HepG2 (cell line): ENCODE data around the gene GRM5. TPM values are rescaled to one million over a fixed set of nuclear protein-coding genes. Genes with fewer than 3 reads are reported as not detected.

Experiments used
- ATAC-seq: fragments of 200-7000 bp; cut with Tn5 transposase; 3 replicates; pipeline ENCODE4 v1.9.1; 2020; ENCODE audit warnings: mild to moderate bottlenecking, moderate library complexity
- BruUV-seq: library from RNA; stranded (reverse); fragments of 400-500 nt; replicated peaks from 2 replicates; lab custom pipeline; 2021; lab: Mats Ljungman, UMichigan
- CTCF ChIA-PET: fragments of 300-600 bp; formaldehyde crosslinking; extraction: SDS; loops from one replicate; lab custom pipeline; 2021; ENCODE audit warnings: low total read pairs, inconsistent platforms, low intra/inter-chr PET ratio; lab: Yijun Ruan, JAX
- POLR2A ChIA-PET: fragments of 350-600 bp; sonication (Branson Sonifier 250); formaldehyde crosslinking; loops from one replicate; lab custom pipeline; 2020; ENCODE audit warnings: antibody characterized with exemption, inconsistent platforms; lab: Yijun Ruan, JAX
- DNase-seq: peaks from one replicate; pipeline ENCODE4 v3.0.0-alpha.2; 2015; ENCODE audit warnings: low spot score
- FAIRE-seq: peaks from 3 replicates; lab custom pipeline; 2011; peaks lifted over from hg19 to GRCh38; lab: Jason Lieb, UNC
- H2AFZ ChIP-seq: one replicate; pipeline ENCODE4 v1.6.1; 2011; ENCODE audit warnings: low read length, inconsistent platforms
- H3K27ac ChIP-seq: fragments of 300-600 bp; 3 replicates; pipeline ENCODE4 v1.8.0; 2011; ENCODE audit warnings: mixed run types, mild to moderate bottlenecking, mixed read lengths, low read length, inconsistent platforms; ENCODE audit not compliant: insufficient read depth; ENCODE audit errors: extremely low read length
- H3K27me3 ChIP-seq, 2 experiments: fragments of 200-600 bp in 1 of 2; 2 replicates in 1 of 2; 3 replicates in 1 of 2; pipeline versions ENCODE4 v1.6.0 to v1.8.0; 2011; ENCODE audit warnings: low read length in 2 of 2, mild to moderate bottlenecking in 2 of 2, moderate library complexity in 2 of 2, inconsistent platforms in 1 of 2; ENCODE audit not compliant: insufficient read depth in 2 of 2, control insufficient read depth in 1 of 2
- H3K36me3 ChIP-seq, 2 experiments: fragments of 200-600 bp in 1 of 2; replicated peaks in 1 of 2; 2 replicates in 1 of 2; 3 replicates in 1 of 2; pipeline versions ENCODE4 v1.5.1 to v1.8.0; 2011; ENCODE audit warnings: low read length in 2 of 2, inconsistent platforms in 1 of 2; ENCODE audit not compliant: insufficient read depth in 2 of 2, control insufficient read depth in 1 of 2
- H3K4me1 ChIP-seq: 2 replicates; pipeline ENCODE4 v1.5.1; 2012; ENCODE audit warnings: low read length, inconsistent platforms; ENCODE audit not compliant: insufficient read depth
- H3K4me2 ChIP-seq: 2 replicates; pipeline ENCODE4 v1.6.0; 2011; ENCODE audit warnings: low read depth, low read length, inconsistent platforms
- H3K4me3 ChIP-seq, 3 experiments: fragments of 200-600 bp in 1 of 3; sonication (generic), shearing (Covaris generic) in 1 of 3; replicated peaks in 1 of 3; 2 replicates each; pipeline ENCODE4 v1.5.1; 2011 to 2016; ENCODE audit warnings: low read length in 3 of 3, inconsistent platforms in 2 of 3, low read depth in 2 of 3, mild to moderate bottlenecking in 2 of 3, control low read depth in 1 of 3, mixed read lengths in 1 of 3; ENCODE audit not compliant: insufficient read depth in 1 of 3
- H3K79me2 ChIP-seq: one replicate; pipeline ENCODE4 v1.6.1; 2011; ENCODE audit warnings: low read length, inconsistent platforms; ENCODE audit not compliant: insufficient read depth
- H3K9ac ChIP-seq: 2 replicates; pipeline ENCODE4 v1.6.0; 2011; ENCODE audit warnings: mild to moderate bottlenecking, low read depth, low read length, inconsistent platforms; ENCODE audit not compliant: insufficient read depth
- H3K9me3 ChIP-seq: 2 replicates; pipeline ENCODE4 v1.5.1; 2012; ENCODE audit warnings: mild to moderate bottlenecking, low read length
- H4K20me1 ChIP-seq: 2 replicates; pipeline ENCODE4 v1.6.0; 2011; ENCODE audit warnings: inconsistent platforms, mild to moderate bottlenecking, low read length, moderate library complexity; ENCODE audit not compliant: insufficient read depth
- AKNA ChIP-seq: sonication (generic); formaldehyde crosslinking; IDR thresholded peaks from 2 replicates; pipeline ENCODE4 v1.4.0; 2020; ENCODE audit warnings: missing genetic modification reagents, borderline replicate concordance
- BRD4 ChIP-seq: sonication (generic); formaldehyde crosslinking; IDR thresholded peaks from 2 replicates; pipeline ENCODE4 v1.4.0; 2020; ENCODE audit warnings: missing genetic modification reagents
- KDM5B ChIP-seq: sonication (generic); formaldehyde crosslinking; IDR thresholded peaks from 2 replicates; pipeline ENCODE4 v1.4.0; 2020; ENCODE audit warnings: missing genetic modification reagents, mild to moderate bottlenecking, borderline replicate concordance
- MED1 ChIP-seq: sonication (generic); formaldehyde crosslinking; IDR thresholded peaks from 2 replicates; pipeline ENCODE4 v1.4.0; 2020; ENCODE audit warnings: missing genetic modification reagents
- NFRKB ChIP-seq: fragments of 450-650 bp; IDR thresholded peaks from 2 replicates; pipeline ENCODE4 v1.6.1; 2017
- PATZ1 ChIP-seq: sonication (generic); formaldehyde crosslinking; IDR thresholded peaks from 2 replicates; pipeline ENCODE4 v1.4.0; 2020; ENCODE audit warnings: missing genetic modification reagents
- PCBP2 ChIP-seq: fragments of 200-400 bp; formaldehyde crosslinking; optimal IDR thresholded peaks from 2 replicates; pipeline ENCODE3; 2018; ENCODE audit warnings: low read length, low read depth; ENCODE audit not compliant: poor library complexity, severe bottlenecking
- PREB ChIP-seq: sonication (generic); formaldehyde crosslinking; IDR thresholded peaks from 2 replicates; pipeline ENCODE4 v1.4.0; 2020; ENCODE audit warnings: missing genetic modification reagents
- RXRB ChIP-seq: IDR thresholded peaks from 2 replicates; pipeline ENCODE4 v1.6.1; 2016; ENCODE audit warnings: borderline replicate concordance, missing genetic modification reagents, missing compliant biosample characterization
- ZBTB2 ChIP-seq: sonication (generic); formaldehyde crosslinking; IDR thresholded peaks from 2 replicates; pipeline ENCODE4 v1.8.0; 2022; ENCODE audit warnings: low read depth, missing genetic modification reagents
- ZNF180 ChIP-seq: sonication (generic); formaldehyde crosslinking; IDR thresholded peaks from 2 replicates; pipeline ENCODE4 v1.4.0; 2020; ENCODE audit warnings: low read depth, missing genetic modification reagents, borderline replicate concordance
- ZNF337 ChIP-seq: sonication (generic); formaldehyde crosslinking; IDR thresholded peaks from 2 replicates; pipeline ENCODE4 v1.5.1; 2020; ENCODE audit warnings: missing genetic modification reagents, low read depth, mild to moderate bottlenecking, borderline replicate concordance
- ZNF550 ChIP-seq: sonication (generic); formaldehyde crosslinking; IDR thresholded peaks from 2 replicates; pipeline ENCODE4 v1.4.0; 2020; ENCODE audit warnings: mild to moderate bottlenecking, missing genetic modification reagents, borderline replicate concordance
- ZNF773 ChIP-seq: sonication (generic); formaldehyde crosslinking; IDR thresholded peaks from 2 replicates; pipeline ENCODE4 v1.4.0; 2020; ENCODE audit warnings: missing genetic modification reagents, borderline replicate concordance
- ZSCAN12 ChIP-seq: sonication (generic); formaldehyde crosslinking; IDR thresholded peaks from 2 replicates; pipeline ENCODE4 v1.9.0; 2021; ENCODE audit warnings: mild to moderate bottlenecking, missing genetic modification reagents
- WGBS: methylation state at CpG from one replicate; pipeline ENCODE4 v1.1.6; 2017; ENCODE audit warnings: low lambda C conversion rate; 5-methylcytosine and 5-hydroxymethylcytosine counted together
- in situ Hi-C: cut with HindIII; loops from 2 replicates; pipeline ENCODE4 v1.10.0; 2017; ENCODE audit warnings: low pct_unique_long_range_greater_than_20kb; ENCODE audit not compliant: extremely low pct_ligation_motif_present
- intact Hi-C: fragments of 100-400 bp; cut with micrococcal nuclease; formaldehyde crosslinking; loops from one replicate; pipeline ENCODE4 v1.10.0; 2022; ENCODE audit not compliant: unreplicated experiment
- polyA plus RNA-seq, 8 experiments: library from polyadenylated mRNA; depleted of rRNA in 3 of 8; stranded (reverse) in 7 of 8; unstranded in 1 of 8; fragments of >200 nt; fragmentation: Illumina TruSeq in 4 of 8; extraction: Trizol in 4 of 8; gene quantifications; 2 replicates each; pipeline versions ENCODE4 v1.2.1 to v1.2.3, GENCODE V29; 2011 to 2016; ENCODE audit warnings: low read depth in 4 of 8, missing spikeins in 1 of 8, mixed read lengths in 1 of 8; ENCODE audit not compliant: insufficient read depth in 1 of 8
- total RNA-seq, 5 experiments: library from RNA; depleted of rRNA; stranded (reverse); fragments of >200 nt; fragmentation: Illumina TruSeq; extraction: Trizol; gene quantifications; 2 replicates each; pipeline ENCODE4 v1.2.3, GENCODE V29; 2016; ENCODE audit warnings: low read depth in 1 of 5

Gene GRM5
- total and polyA plus RNA-seq, 2 of the 13 experiments (the other 11 are each of a cell fraction or from before 2014, with no cell fraction given) = not detected

GRCh38 chr11:88655196-88655595 lies 410.6 kb downstream of the GRM5 start (continued):
- TF ChIP-seq RXRB (no peak), MED1 (CRISPR knock-in tag) (no peak)

- FAIRE-seq (no peak), ATAC-seq (no peak), DNase-seq (no peak)
- 25% methylated on average over 2 of the region's 2 CpGs for WGBS
- no TSS peak for BruUV-seq
- Histone ChIP-seq H2AFZ (no peak overlapping the region), H3K9me3 (no peaks in the 10 kb centered on the region), H3K79me2 (no peaks in the 10 kb centered on the region), H3K36me3 (no peaks in the 10 kb centered on the region), H3K4me1 (no peaks in the 10 kb centered on the region), H3K9ac (no peak overlapping the region), H3K4me3 (no peak overlapping the region), H3K4me2 (no peak overlapping the region), H4K20me1 (no peaks in the 10 kb centered on the region), H3K27me3 (no peaks in the 10 kb centered on the region), H3K27ac (no peak overlapping the region)
- in situ Hi-C loops = no loop called here
- ChIA-PET POLR2A (no interaction called here), CTCF (no interaction called here)
- intact Hi-C loops = no loop called here
- TF ChIP-seq ZBTB2 (CRISPR knock-in tag) = no peak
- TF ChIP-seq KDM5B = no peak
- TF ChIP-seq ZNF180 (CRISPR knock-in tag) = no peak
- no peak for TF ChIP-seq ZSCAN12 (CRISPR knock-in tag)
- no peak for TF ChIP-seq ZNF550
- TF ChIP-seq PATZ1 = no peak
- no peak for TF ChIP-seq PREB (CRISPR knock-in tag)
- no peak for TF ChIP-seq PCBP2
- TF ChIP-seq BRD4 (CRISPR knock-in tag) = no peak
- no peak for TF ChIP-seq AKNA (CRISPR knock-in tag)
- TF ChIP-seq ZNF337 (CRISPR knock-in tag) = no peak
- no peak for TF ChIP-seq ZNF773 (CRISPR knock-in tag)
- TF ChIP-seq NFRKB = no peak
These were observed 414.2 kb downstream of the GRM5 start for GRCh38 chr11:88651556-88651955.
